GM13977 (cell line): ENCODE results near the gene CCDC200.

ENCODE experiments used
- DNase-seq: peaks from one replicate; pipeline ENCODE4 v3.0.0; 2012; ENCODE audit warnings: low spot score
- CTCF ChIP-seq: IDR thresholded peaks from 2 replicates; pipeline ENCODE4 v1.5.1; 2012; ENCODE audit warnings: mild to moderate bottlenecking, control low read depth; ENCODE audit not compliant: insufficient read depth; ENCODE audit errors: extremely low read depth, missing control alignments
- in situ Hi-C: fragments of 300-500 bp; cut with MboI; formaldehyde crosslinking; loops from one replicate; pipeline ENCODE4 v1.12.0; 2022; ENCODE audit warnings: low sequenced_read_pairs, low pct_unique_long_range_greater_than_20kb, mixed read lengths, inconsistent platforms; ENCODE audit not compliant: unreplicated experiment

CCDC200 gene

DNA sequence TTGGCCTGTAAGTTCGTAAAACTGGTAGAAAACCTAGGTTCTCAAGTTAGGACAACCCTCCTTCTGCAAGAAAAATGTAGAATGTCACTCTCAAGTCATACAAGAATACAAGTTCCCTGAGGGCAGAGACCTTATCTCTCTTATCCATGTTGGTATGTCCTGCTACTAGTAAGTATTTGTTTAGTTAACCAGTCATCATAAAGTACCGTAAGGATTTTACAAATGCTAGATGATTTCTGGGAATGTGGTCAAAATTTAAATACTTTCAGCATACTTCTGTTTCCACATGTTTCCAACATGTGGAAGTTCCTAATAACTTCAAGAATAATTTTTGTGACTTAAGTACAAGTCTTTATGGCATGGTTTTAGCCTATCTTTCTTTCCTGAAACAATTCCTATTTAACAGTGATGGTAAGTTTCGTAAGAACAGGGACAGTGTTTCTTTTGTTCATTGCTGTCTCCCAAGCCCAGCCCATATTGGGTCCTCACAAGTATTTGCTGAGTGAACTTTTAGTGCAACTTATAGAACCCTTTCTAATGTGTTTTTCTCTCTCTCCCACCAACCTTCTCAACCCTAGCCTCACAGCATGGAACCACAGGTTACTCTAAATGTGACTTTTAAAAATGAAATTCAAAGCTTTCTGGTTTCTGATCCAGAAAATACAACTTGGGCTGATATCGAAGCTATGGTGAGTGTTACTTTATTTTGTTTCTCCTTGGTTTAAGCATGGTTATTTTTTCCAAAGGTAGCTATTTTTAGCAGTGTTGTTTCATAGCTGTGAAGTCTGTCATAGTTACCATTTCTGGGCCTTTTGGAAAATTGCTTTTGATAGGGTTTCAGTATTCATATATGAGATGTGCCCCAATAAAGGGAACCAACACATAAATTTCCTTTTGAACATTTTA lies 53.0 kb downstream of the CCDC200 start:
- TF ChIP-seq CTCF = no peak
- in situ Hi-C loops = no loop called here
- no peak for DNase-seq

DNA sequence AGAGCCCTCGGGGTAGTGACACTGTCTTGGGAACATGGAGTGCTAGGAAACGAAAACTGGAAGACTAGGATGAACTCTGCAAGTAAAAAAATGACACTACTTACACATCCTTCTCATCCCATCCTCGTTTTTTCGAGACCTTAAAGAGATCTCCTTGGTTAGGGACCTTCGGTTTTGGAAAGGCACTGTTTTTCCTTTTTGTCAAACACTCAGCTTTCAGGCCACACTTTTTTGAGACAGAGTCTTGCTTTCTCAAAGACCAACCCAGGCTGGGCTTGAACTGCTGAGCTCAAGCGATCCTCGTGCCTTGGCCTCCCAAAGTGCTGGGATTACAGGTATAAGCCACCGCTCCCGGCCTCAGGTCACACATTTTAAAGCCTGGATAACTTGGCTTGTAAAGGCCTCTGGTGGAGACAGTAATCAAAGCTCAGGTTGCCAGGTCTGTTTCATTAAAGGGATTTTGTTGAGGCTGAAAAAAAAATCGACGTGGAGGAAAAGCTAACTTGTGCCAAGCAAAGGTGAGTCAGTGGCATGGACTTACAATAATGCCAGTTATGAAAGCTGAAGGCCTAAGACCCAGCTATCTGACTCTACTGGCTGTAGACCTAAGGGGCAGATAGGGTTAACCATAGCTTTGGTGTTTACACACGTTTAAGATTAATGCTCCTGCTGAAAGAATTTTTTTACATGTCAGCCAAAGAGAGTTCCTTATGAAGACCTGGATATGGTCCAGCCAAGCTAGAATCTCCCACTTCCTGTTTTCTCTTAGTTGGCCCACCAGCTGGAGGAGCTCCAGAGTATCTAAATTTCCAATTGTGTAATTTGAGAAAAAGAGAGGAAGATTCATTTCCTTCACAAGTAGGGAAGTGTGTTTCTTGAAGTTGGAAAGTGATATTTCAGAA lies 56.6 kb downstream of the CCDC200 start:
- peak; percentile 2 for TF ChIP-seq CTCF
- in situ Hi-C loops = no loop called here
- no peak for DNase-seq
